GM21528 (cell line): ENCODE measurements around the gene PUS1.

Experiments used
- ATAC-seq: cut with Tn5 transposase; IDR thresholded peaks from one replicate; pipeline ENCODE4 v1.9.1; 2021; ENCODE audit warnings: mild to moderate bottlenecking, moderate library complexity; ENCODE audit not compliant: unreplicated experiment, low FRiP score

Gene PUS1

GRCh38 chr12:131988054-131988796 is 59.1 kb downstream of the PUS1 start:
- no peak for ATAC-seq

GRCh38 chr12:131989021-131989420 is 59.9 kb downstream of the PUS1 start:
- no peak for ATAC-seq

GRCh38 chr12:131990066-131990979 is 61.2 kb downstream of the PUS1 start:
- ATAC-seq = no peak

GRCh38 chr12:131990980-131991305 is 61.9 kb downstream of the PUS1 start:
- no peak for ATAC-seq

GRCh38 chr12:131991816-131992430 is 62.8 kb downstream of the PUS1 start:
- ATAC-seq = no peak

- ATAC-seq = peak; percentile 69
These were observed 65.5 kb downstream of the PUS1 start for GRCh38 chr12:131994589-131994988.
